Activated CD4-positive, alpha-beta T cell treated with anti-CD3 and anti-CD28 coated beads for 4 hours (primary cell): ENCODE measurements around the gene TMEM131L.
"Not testable (repeated sequence)": the region's sequence is repeated elsewhere in the genome, so short reads cannot be mapped to it uniquely, and the experiment has no call there.

ENCODE experiments used
- DNase-seq, 2 donors: peaks; one replicate each; pipeline ENCODE4 v3.0.0-alpha.2; 2020

Gene TMEM131L

GRCh38 chr4:153543351-153543750 lies 77.2 kb downstream of the TMEM131L start:
- DNase-seq, result no peak

DNA sequence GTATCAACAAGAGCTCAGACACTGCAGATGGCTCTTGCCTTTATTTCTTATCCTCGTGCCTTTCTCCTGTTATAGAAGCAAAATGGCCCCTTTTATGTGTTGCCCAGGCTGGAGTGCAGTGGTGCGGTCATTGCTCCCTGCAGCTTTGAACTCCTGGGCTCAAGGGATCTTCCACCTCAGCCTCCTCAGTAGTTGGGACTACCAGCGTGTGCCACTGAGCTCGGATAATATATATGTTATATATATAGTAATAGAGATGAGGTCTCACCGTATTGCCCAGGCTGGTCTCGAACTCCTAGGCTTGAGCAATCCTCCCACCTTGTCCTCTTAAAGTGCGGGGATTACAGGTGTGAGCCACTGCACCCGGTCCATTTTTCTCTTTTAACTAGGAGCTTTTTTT lies 79.7 kb downstream of the TMEM131L start:
- DNase-seq, result no peak

GRCh38 chr4:153546280-153546679 lies 80.1 kb downstream of the TMEM131L start:
- no peak for DNase-seq

GRCh38 chr4:153547520-153547919 lies 81.4 kb downstream of the TMEM131L start:
- DNase-seq, result no peak

GRCh38 chr4:153548907-153549306 lies 82.7 kb downstream of the TMEM131L start:
- not testable (repeated sequence) for DNase-seq

- DNase-seq, result no peak
Observed at GRCh38 chr4:153549405-153549804, 83.2 kb downstream of the TMEM131L start.

GRCh38 chr4:153553155-153553818 lies 87.1 kb downstream of the TMEM131L start:
- DNase-seq, result no peak

- DNase-seq, result no peak
Observed at GRCh38 chr4:153553819-153554170, 87.6 kb downstream of the TMEM131L start.

DNA sequence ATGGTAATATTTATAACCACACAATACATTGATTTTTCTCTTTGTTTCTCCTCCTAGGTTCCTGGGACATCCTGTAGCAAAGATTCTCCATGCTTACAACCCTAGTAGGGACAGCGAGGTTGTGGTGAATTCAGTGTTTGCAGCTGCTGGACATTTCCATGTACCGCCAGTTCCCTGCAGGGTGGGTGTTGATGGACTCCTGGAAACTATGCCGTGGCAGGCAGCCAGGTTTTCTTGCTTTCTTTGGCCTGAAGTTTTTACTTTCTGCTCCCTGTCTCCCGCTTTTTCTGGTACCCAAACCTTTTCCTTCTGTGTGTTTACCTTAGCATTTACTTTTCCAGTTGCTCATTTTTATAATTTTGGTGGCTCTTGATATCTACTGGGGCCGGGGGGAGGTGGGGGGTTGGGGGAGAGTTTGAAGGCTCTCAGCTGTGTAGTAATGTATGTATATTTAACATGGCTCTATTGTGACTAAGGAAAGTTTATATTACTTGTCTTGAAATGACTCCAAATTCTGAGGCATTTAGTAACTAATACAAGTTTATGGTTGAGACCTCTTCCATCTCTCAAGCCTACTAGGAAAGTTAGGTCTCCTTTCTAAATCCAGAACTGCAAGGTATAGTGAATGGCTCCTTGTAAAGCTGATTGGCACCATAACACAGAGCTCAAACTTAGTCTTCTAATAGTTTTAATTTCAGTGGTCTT lies 89.7 kb downstream of the TMEM131L start:
- no peak for DNase-seq

- no peak for DNase-seq
Observed at GRCh38 chr4:153556435-153556815, 90.3 kb downstream of the TMEM131L start.

DNA sequence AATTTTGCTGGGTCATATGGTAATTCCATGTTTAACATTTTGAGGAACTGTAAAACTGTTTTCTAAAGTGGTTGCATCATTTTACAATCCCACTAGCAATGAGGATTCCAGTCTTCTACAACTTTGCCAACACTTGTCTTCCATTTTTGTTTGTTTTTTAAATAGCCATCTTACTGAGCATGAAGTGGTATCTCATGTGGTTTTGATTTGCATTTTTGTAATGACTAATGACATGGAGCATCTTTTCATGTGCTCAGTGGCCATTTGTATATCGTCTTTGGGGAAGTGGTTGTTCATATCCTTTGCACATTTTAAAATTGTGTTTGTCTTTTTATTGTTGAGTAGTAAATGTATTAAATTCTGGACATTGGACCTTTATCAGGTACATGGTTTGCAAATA lies 94.7 kb downstream of the TMEM131L start:
- DNase-seq, result no peak

- no peak for DNase-seq
Observed at GRCh38 chr4:153564630-153565525, 98.7 kb downstream of the TMEM131L start.

DNA sequence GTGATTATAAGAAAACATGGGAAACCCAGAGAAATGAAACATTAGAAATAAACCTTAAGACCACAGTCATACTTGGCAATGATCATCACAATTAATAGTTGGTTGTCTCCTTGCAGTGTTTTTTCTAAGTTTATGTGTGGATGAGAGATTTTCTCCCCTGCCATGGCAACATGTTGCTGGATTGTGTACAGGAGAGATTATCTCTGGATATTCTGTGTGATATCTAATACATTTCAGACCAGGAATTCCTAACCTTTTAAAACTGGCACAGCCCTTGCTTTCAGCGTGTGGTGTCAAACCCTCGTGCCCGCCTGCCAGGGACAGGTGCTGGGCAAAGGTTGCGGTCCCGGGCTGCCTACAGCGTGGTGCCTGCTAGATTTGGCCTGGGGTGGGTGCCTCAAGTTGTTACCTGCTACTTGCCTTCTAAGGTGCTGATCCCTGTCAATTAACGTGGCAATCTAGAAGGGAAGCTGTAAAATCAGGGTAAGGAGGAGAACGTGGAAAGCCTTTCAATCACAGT lies 100.5 kb downstream of the TMEM131L start:
- no peak for DNase-seq

- DNase-seq, result not testable (repeated sequence)
Observed at GRCh38 chr4:153567660-153568059, 101.5 kb downstream of the TMEM131L start.

GRCh38 chr4:153570228-153570973 lies 104.2 kb downstream of the TMEM131L start:
- DNase-seq, result no peak

DNA sequence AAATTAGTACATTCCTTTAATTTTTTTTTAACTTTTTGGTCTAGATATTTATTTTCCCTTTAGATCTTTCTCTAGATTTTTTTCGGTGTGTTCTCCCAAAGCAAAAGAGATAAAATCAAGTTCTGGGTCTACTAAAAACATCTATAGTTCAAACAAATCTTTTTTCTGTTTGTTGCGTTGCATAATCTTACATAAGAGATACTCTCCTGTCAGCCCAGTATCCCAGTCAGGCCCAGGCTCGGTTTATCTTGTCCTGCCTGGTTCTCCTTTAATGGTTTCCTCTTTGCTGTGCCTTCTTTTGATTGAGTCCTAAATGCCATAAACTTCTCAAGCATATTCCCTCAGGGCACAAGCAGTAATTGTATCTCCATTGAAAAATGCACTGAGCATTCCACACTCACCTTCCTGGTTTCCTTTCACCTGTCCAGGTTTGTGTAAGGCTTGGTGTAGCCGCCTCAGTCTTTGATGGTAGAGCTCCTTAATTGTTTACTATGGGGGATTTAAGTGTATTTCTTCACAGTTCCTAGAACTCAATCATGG lies 104.9 kb downstream of the TMEM131L start:
- no peak for DNase-seq

DNA sequence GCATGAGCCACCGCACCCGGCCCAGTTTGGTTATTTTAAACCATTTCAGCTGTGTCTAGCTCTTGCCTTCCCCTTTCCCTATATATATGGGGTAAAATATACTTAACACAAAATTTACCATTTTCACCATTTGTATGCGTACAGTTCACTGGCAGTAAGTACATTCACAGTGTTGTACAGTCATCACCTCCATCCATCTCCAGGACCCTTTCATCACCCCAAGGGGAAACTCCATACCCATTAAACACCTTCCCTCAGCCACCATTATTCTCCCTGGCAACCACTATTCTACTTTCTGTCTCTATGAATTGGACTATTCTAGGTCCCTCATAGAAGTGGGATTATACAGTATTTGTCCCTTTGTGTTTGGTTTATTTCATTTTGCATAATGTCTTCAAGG lies 106.4 kb downstream of the TMEM131L start:
- no peak for DNase-seq

DNA sequence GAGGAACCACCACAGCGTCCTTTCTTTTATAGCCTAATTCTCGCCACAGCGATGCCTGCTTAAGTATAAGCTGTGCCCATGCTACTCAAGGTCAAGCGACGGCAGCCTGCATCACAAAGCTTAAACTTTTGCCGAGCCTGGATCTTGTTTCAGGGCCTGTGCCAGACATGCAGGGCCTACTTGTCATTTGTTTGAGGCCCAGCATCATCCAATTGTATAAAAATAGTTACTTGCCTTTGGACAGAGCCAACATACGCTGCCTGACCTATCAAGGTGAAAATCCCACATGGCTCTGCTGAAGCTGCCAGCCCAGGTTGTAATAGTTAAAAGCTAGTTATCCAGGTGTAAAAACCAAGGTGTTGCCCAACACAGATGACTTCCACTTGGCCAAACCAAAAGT lies 107.1 kb downstream of the TMEM131L start:
- DNase-seq, result no peak

DNA sequence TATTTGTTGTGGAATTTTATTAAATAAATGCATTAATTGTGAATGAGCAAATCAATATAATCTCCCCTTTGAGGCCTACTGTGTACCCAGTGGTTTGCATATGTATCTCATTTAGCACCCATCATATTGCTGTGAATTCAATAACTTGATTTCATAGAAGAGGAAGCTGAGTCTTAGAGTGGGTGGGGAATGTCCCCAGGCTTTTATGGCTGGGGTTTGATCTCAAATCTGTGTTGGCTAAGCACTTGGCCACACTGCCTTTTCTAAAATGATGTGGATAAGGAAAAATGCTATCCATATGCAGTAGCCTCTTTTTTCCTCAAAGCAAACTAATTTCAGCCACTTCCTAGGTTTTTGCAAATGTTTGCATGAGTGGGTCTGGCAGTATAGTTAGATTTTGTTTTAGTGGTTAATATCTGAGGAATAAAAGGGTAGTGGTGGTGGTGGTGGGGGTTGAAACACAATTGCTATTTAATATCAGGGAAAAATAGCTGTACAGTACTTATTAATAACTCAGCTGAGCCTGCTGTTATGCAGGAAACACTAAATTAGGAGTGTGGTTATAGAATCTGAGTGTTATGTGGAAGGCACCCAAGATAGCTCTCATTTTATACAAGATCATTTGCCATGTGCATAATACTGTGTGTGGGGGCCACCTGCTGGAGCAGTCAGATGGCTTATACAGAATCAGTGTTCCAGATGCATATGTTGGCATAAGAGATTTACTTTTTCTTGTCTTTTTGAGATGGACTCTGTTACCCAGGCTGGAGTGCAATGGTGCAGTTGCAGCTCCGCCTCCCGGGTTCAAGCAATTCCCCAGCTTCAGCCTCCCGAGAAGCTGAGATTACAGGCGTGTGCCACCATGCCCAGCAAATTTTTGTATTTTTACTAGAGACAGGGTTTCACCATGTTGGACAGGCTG lies 108.0 kb downstream of the TMEM131L start:
- DNase-seq, result peak; percentile 65 to 67

DNA sequence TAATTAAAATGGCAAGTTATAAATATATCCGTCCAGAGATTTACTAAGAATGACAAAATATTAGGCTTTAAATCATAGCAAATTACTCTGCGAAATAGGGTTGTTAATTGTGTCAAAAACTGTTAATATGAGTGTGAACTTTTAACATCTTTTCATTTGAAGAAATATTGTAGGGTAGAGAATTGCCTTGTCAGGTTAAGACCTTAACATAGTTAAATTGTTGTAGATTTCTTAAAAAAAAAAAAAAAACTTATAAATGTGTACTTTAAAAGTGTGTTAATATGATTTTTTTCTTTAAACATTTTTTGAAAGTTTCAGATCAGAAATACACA lies 110.2 kb downstream of the TMEM131L start:
- no peak for DNase-seq

DNA sequence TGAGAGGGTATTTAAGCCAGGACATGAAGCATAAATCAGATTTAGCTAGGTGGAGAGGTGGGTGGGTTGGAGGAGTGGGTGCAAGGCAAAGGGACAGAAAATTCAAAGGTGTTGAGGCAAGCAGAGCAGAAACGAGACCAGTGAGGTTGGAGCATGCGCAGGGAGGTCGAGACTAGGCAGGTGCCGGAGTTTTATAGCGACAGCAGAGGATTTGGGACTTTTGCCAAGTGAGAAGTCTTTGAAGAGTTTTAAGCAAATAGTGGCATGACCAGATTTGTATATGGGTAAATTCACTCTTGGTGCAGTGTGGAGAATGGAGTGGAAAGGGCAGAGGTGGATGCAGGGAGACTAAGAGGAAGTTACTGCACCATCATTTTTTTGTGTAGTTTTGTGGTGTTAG lies 110.9 kb downstream of the TMEM131L start:
- no peak for DNase-seq

GRCh38 chr4:153579410-153579809 lies 113.2 kb downstream of the TMEM131L start:
- DNase-seq, result no peak
